DND-41 (cell line): ENCODE results near the gene SLAIN1.

Experiments used
- ATAC-seq: fragments of 200-7000 bp; cut with Tn5 transposase; 3 replicates; pipeline ENCODE4 v1.9.1; 2021; ENCODE audit warnings: low read depth; ENCODE audit not compliant: insufficient read depth
- DNase-seq: peaks from one replicate; pipeline ENCODE4 v3.0.0-alpha.2; 2020
- H2AFZ ChIP-seq: 2 replicates; pipeline ENCODE4 v1.6.0; 2012; ENCODE audit warnings: low read depth, low read length
- H3K27ac ChIP-seq: 2 replicates; pipeline ENCODE4 v1.5.1; 2012; ENCODE audit warnings: low read length, inconsistent platforms
- H3K27me3 ChIP-seq: fragments of 200-600 bp; sonication (generic); 2 replicates; pipeline ENCODE4 v1.6.0; 2012; ENCODE audit warnings: low read length, mild to moderate bottlenecking, inconsistent platforms; ENCODE audit not compliant: insufficient read depth, poor library complexity
- H3K36me3 ChIP-seq: 2 replicates; pipeline ENCODE4 v1.5.1; 2012; ENCODE audit warnings: low read length, inconsistent platforms; ENCODE audit not compliant: insufficient read depth
- H3K4me1 ChIP-seq: 2 replicates; pipeline ENCODE4 v1.5.1; 2012; ENCODE audit warnings: mild to moderate bottlenecking, low read length; ENCODE audit not compliant: insufficient read depth
- H3K4me2 ChIP-seq: 2 replicates; pipeline ENCODE4 v1.6.0; 2012; ENCODE audit warnings: mild to moderate bottlenecking, moderate library complexity, low read length, inconsistent platforms; ENCODE audit not compliant: insufficient read depth
- H3K4me3 ChIP-seq, 2 experiments: fragments of 200-600 bp in 1 of 2; shearing (Covaris generic) in 1 of 2; 2 replicates each; pipeline ENCODE4 v1.5.1; 2012 to 2016; ENCODE audit warnings: inconsistent platforms in 2 of 2, low read length in 2 of 2, mild to moderate bottlenecking in 2 of 2, low read depth in 1 of 2, moderate library complexity in 1 of 2
- H3K79me2 ChIP-seq: 2 replicates; pipeline ENCODE4 v1.6.0; 2012; ENCODE audit warnings: low read length, inconsistent platforms; ENCODE audit not compliant: insufficient read depth
- H3K9ac ChIP-seq: 2 replicates; pipeline ENCODE4 v1.6.0; 2012; ENCODE audit warnings: low read depth, mild to moderate bottlenecking, inconsistent platforms, low read length, moderate library complexity
- H3K9me3 ChIP-seq: 2 replicates; pipeline ENCODE4 v1.5.1; 2012; ENCODE audit warnings: low read length, moderate library complexity, mild to moderate bottlenecking, inconsistent platforms; ENCODE audit not compliant: insufficient read depth, severe bottlenecking
- H4K20me1 ChIP-seq: 2 replicates; pipeline ENCODE4 v1.6.0; 2012; ENCODE audit warnings: low read length; ENCODE audit not compliant: insufficient read depth
- CTCF ChIP-seq: IDR thresholded peaks from 2 replicates; pipeline ENCODE4 v1.5.1; 2012; ENCODE audit warnings: borderline replicate concordance, low read length, moderate library complexity, mild to moderate bottlenecking; ENCODE audit not compliant: poor library complexity, severe bottlenecking; ENCODE audit errors: extremely low read depth
- EZH2 ChIP-seq: IDR thresholded peaks from 3 replicates; pipeline ENCODE4 v1.6.1; 2012; ENCODE audit warnings: borderline replicate concordance, low read depth, mild to moderate bottlenecking, moderate library complexity, low read length, inconsistent platforms; ENCODE audit not compliant: severe bottlenecking

The SLAIN1 gene

DNA sequence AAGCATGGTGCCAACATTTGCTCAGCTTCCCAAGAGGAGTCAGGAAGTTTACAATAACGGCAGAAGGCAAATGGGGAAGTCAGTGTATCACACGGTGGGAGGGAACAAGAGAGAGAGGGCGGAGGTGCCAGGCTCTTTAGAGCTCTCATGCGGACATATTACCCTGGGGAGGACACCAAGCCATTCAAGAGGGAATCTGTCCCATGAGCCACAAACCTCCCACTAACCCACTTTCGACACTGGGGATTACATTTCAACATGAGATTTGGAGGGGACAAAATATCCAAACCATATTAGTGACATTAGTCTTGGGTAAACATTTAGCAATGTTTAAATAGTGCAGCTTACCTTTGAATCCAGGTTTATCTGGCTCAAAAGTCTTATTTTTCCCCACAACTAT is 69.9 kb downstream of the SLAIN1 start:
- no peaks in the 10 kb centered on the region for H3K27me3 ChIP-seq
- H3K9me3 ChIP-seq = no peaks in the 10 kb centered on the region
- ATAC-seq = no peak
- H3K4me3 ChIP-seq = no peak overlapping the region
- TF ChIP-seq EZH2 = no peak
- TF ChIP-seq CTCF = no peak
- H3K79me2 ChIP-seq = no peaks in the 10 kb centered on the region
- H3K36me3 ChIP-seq = peaks cover 4% of the 10 kb centered on the region; the same call in 1 of the 2 replicates
- no peak overlapping the region for H3K27ac ChIP-seq
- no peak overlapping the region for H3K4me2 ChIP-seq
- DNase-seq = no peak
- no peak overlapping the region for H2AFZ ChIP-seq
- H4K20me1 ChIP-seq = no peaks in the 10 kb centered on the region
- H3K9ac ChIP-seq = no peak overlapping the region
- no peaks in the 10 kb centered on the region for H3K4me1 ChIP-seq

DNA sequence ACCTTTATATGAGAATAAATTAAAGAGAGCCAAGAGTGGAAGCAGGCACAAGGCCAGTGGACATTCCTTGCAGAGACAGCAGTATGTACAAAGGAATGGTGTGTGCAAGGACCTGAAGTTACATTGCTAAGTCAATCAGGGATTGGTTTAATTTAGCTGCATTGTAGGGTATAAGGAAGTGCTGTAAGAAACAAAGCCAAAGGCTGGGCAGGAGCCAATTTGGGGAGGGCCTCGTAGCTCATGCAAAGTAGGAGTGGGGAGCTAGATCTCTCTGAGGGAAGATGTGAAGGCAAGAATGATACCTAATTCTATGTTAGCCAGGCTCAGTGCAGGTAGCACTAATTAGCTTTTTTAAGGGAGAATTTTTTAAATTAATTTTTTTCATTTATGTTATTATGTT is 76.7 kb downstream of the SLAIN1 start:
- no peaks in the 10 kb centered on the region for H3K79me2 ChIP-seq
- H3K27ac ChIP-seq = no peak overlapping the region
- H2AFZ ChIP-seq = no peak overlapping the region
- no peaks in the 10 kb centered on the region for H3K4me1 ChIP-seq
- TF ChIP-seq EZH2 (no peak), CTCF (no peak)
- ATAC-seq = no peak
- no peaks in the 10 kb centered on the region for H3K36me3 ChIP-seq
- no peaks in the 10 kb centered on the region for H4K20me1 ChIP-seq
- no peak overlapping the region for H3K9ac ChIP-seq
- H3K27me3 ChIP-seq = no peaks in the 10 kb centered on the region
- H3K4me2 ChIP-seq = no peak overlapping the region
- no peaks in the 10 kb centered on the region for H3K9me3 ChIP-seq
- H3K4me3 ChIP-seq = no peak overlapping the region
- DNase-seq = no peak

DNA sequence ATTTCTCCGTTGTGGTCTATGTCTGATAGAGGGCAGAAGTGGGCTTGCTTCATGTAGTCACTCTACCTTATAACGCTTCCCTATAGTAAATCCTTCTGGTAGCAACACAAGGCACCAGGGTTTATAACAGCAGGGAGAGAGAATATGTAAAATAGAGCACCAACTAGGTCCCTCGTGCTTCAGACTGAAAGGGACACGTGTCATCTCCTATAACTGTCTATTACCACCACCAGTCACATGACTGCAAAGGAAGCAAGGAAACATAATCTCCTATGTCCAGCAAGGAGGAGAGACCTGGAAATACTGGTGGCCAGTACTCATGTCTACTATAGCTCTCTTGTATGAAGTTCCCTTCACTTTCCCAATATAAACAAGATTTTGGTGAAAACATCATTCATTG is 79.2 kb downstream of the SLAIN1 start:
- no peak for DNase-seq
- Histone ChIP-seq H3K4me1 (peaks cover 11% of the 10 kb centered on the region), H3K36me3 (no peaks in the 10 kb centered on the region), H3K4me3 (no peak overlapping the region), H3K4me2 (no peak overlapping the region), H3K79me2 (no peaks in the 10 kb centered on the region), H3K9me3 (no peaks in the 10 kb centered on the region), H4K20me1 (no peaks in the 10 kb centered on the region), H3K27me3 (no peaks in the 10 kb centered on the region), H3K27ac (no peak overlapping the region), H3K9ac (no peak overlapping the region), H2AFZ (no peak overlapping the region)
- ATAC-seq = no peak
- no peak for TF ChIP-seq EZH2
- TF ChIP-seq CTCF = no peak

- Histone ChIP-seq H3K9ac (no peak overlapping the region), H3K27ac (no peak overlapping the region), H3K36me3 (no peaks in the 10 kb centered on the region), H3K4me3 (no peak overlapping the region), H4K20me1 (no peaks in the 10 kb centered on the region), H3K4me1 (peaks cover 11% of the 10 kb centered on the region), H3K79me2 (no peaks in the 10 kb centered on the region), H2AFZ (0 out of 2 replicates have a peak overlapping the region, but pooled peaks have one; percentile 24), H3K4me2 (peak overlapping the region; percentile 29; the same call in 1 of the 2 replicates), H3K27me3 (no peaks in the 10 kb centered on the region), H3K9me3 (no peaks in the 10 kb centered on the region)
- ATAC-seq (peak; percentile 85), DNase-seq (peak; percentile 28)
- TF ChIP-seq EZH2 = no peak
- TF ChIP-seq CTCF = peak; percentile 69
Measured at GRCh38 chr13:77779552-77780272, 82.2 kb downstream of the SLAIN1 start.
